ENCODE results near the gene EYA4.

Gene EYA4

DNA sequence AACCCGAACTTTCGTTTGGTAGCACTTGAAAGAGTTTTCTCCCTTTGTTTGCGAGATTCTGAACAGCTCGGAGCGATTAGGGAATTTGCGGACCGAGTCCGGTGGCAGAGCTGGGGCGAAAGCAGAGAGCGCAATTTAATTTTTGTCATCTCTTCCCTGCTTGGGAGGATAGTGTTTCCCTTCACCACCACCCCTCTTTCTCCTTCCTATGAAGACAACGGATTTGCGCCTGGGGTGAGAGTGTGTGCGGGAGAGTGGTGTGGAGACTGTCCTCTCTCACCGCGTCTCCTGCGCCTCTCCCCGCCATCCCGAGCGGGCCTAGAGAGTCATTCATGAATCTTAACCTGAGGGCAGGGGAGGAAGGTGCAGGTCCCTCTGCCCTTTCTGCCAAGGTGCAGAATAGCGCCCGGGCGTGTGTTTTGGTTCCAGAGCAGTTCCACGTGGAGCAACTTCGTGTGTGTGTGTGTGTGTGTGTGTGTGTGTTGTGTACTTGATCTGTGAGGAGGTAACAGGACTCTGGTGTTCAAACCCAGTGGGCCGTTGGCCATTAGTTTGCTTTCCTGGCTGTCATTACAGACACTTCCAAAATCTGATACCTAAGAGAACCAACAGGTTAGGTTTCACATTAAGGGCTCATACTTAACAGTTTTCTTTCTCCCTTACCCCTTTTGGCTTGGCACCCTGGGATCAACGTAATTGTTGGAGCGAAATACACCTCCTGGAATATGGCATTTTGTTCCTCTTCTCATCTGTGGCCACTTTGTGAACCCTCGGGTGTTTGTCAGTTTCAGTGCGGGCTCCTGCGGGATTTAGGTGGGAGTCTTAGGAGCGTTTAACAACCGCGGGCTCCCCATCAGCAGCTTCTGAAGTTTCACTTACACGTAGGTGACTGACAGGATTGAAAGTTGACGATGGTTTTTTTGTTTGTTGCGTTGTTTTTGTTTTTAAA, 1.8 kb downstream of the EYA4 start:
- TF ChIP-seq ZFX (IDR thresholded peaks at IDR 0.05; ENCODE audit: borderline replicate concordance), result no peak
- TF ChIP-seq, protein P1, sequence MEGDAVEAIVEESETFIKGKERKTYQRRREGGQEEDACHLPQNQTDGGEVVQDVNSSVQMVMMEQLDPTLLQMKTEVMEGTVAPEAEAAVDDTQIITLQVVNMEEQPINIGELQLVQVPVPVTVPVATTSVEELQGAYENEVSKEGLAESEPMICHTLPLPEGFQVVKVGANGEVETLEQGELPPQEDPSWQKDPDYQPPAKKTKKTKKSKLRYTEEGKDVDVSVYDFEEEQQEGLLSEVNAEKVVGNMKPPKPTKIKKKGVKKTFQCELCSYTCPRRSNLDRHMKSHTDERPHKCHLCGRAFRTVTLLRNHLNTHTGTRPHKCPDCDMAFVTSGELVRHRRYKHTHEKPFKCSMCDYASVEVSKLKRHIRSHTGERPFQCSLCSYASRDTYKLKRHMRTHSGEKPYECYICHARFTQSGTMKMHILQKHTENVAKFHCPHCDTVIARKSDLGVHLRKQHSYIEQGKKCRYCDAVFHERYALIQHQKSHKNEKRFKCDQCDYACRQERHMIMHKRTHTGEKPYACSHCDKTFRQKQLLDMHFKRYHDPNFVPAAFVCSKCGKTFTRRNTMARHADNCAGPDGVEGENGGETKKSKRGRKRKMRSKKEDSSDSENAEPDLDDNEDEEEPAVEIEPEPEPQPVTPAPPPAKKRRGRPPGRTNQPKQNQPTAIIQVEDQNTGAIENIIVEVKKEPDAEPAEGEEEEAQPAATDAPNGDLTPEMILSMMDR (IDR thresholded peaks at IDR 0.05), result no peak
- H3K27ac ChIP-seq, result no peak overlapping the region

DNA sequence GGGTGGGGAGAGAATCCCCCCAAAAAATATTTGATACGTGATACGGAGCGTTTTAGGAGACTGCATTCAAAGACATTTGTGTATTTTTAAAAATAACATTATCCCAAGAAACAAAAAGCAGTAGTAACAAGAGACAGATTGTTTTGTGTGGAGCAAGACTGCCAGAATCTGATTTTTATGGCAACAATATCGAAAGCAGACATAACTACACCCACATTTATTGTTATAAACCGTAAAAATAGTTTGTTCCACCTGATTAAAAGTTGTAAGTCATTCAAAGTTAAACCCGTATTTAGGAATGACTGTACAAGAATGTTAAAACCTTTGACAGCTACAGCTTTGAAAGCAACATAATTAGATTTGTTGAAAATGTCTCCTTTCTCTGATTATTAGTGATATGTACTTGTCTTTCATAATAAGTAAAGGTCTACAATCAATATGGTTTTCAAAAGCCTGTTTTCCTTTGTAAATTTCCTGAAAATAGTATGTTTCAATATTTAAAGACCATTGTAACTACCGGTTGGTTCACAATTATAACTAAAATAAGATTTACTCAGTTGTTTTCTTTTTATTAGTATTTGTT, 2.7 kb downstream of the EYA4 start:
- H3K27ac ChIP-seq, result no peak overlapping the region

DNA sequence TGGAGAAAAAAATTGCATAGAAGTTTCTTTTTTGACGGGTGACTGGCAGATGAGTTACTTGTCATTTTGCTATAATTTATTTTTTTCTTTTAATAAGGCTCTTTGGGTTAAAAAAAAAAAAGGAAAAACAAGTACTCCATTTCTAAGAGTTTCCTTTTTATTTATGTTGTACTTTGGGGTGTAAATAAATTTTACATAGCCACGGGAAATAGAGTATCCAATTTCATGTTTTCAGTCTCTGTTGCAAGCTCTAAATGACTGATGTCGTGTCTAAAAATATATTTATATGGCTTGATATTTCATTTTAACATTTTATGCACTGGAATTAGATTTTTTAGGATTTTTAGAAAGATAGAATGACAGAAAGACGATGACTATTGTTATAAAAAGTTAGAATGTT, 3.4 kb downstream of the EYA4 start:
- no peak overlapping the region for H3K27ac ChIP-seq
- TF ChIP-seq, protein P1 (IDR thresholded peaks at IDR 0.05), result no peak
- TF ChIP-seq ZFX (IDR thresholded peaks at IDR 0.05; ENCODE audit: borderline replicate concordance), result no peak

More for the DNA sequence above, 2.7 kb downstream of the EYA4 start:
- TF ChIP-seq, protein P1 (IDR thresholded peaks at IDR 0.05), result no peak
- no peak for TF ChIP-seq ZFX (IDR thresholded peaks at IDR 0.05; ENCODE audit: borderline replicate concordance)

DNA sequence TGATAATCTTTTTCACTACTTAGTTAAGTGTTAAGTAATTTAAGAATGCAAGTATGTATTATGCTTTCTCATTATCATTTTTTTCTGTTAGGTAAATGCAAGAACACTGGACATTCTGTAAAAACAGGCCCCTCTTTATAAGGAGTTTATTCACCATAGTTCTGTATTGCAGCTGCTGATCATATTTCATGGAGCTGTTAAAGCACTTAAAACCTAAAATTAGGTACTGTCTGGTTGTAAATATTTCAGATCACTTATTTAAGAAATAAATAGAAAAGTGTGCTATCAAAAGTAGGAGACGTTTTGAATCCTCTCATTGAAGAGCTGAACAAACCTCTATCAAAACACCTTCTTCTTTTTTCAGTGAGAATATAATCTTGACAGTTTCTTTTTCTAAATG, 3.9 kb downstream of the EYA4 start:
- TF ChIP-seq ZFX (IDR thresholded peaks at IDR 0.05; ENCODE audit: borderline replicate concordance), result no peak
- H3K27ac ChIP-seq, result no peak overlapping the region

DNA sequence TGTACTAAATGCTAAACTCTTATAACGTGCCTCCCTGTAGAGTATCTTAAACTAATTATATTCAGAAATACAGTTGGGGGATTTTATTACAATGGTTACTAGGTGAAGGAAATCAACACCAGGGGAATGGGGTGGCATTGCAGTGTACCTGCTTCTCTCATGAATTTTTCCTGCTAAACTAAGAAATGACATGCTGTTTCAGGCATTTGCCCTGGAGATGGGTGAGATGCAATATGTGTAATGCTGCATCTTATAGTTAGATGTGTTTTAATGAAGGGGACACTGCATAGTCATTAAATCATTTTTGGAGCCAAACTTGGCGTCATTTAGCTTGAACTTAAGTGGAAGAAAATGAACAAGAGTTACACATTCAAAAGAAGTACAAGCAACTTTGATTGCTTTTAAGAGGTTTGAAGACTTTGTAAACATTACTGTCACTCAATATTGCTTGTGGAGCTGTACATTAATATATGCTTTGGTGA, 4.3 kb downstream of the EYA4 start:
- no peak for TF ChIP-seq ZFX (IDR thresholded peaks at IDR 0.05; ENCODE audit: borderline replicate concordance)
- TF ChIP-seq, protein P1 (IDR thresholded peaks at IDR 0.05), result no peak
- no peak overlapping the region for H3K27ac ChIP-seq

DNA sequence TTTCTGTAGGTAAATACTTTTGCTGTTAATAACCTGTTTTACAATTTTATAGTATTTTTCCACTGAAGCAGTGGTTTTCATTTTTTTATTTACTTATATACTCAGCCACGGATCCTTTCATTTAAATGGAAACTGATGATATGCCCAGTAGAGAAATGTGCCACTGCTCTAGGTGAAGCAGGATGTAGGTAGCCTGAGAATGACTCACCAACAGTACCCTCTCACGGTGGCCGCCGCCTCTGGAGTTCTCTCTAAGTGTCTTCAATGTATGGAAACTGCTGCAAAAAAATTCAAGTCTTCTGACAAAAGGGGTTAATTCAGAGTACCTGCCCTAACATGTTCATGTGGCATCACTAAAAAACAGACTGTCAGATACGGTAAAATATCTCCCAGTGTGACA, 6.4 kb downstream of the EYA4 start:
- TF ChIP-seq, protein P1 (IDR thresholded peaks at IDR 0.05), result no peak
- TF ChIP-seq ZFX (IDR thresholded peaks at IDR 0.05; ENCODE audit: borderline replicate concordance), result no peak
- H3K27ac ChIP-seq, result no peak overlapping the region

DNA sequence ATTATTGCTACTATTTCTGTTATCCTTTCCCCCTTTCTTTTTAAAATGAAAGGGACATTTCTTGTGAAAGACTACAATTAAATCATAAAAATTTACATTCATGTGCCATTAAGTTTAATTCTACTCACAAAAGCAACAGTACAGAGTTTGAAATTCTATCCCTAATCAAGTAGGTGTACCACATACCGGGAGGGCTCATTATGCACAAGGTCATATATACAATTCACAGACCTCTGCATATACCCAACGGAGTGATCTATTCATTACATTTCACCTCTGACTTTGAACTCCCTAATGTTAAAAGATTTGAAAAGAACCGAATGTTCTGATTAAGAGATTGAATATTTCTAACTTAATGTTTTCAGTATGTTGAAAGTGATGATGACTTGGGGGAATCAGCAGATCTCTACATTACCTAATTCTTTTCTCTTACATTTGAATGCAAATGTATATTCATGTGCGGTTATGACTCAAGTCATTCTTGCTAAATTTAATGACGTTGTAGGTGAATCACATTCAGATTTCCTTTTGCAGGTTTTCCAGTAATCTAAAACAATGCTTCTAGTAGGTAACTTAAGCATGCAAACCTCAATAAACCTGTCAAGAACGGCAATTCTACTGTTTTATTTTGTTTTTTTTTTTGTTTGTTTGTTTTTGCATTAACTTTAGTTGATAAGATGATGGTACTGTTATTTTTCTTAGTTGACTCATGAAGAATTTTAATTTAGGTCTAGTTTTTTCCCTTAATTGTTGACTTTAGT, 7.3 kb downstream of the EYA4 start:
- H3K27ac ChIP-seq, result no peak overlapping the region
- TF ChIP-seq ZFX (IDR thresholded peaks at IDR 0.05; ENCODE audit: borderline replicate concordance), result no peak
- TF ChIP-seq, protein P1 (IDR thresholded peaks at IDR 0.05), result no peak

All from 22Rv1 (cell line).